Measurements from ENCODE around the gene USP21. TPM values are rescaled to one million over a fixed set of nuclear protein-coding genes. Genes with fewer than 3 reads are reported as not detected.

Gene USP21
- total and polyA plus RNA-seq, 9 of the 15 experiments (the other 6 are each of a cell fraction or from before 2014, with no cell fraction given) = 4.9 to 52.4 (median 21.6) TPM

GRCh38 chr1:161177936-161178244 is 18.6 kb downstream of the USP21 start:
- Histone ChIP-seq H3K27me3 (ENCODE audit: control insufficient read depth in 2 of 2, insufficient read depth in 2 of 2, low read length in 2 of 2) (no peaks in the 10 kb centered on the region), H3K79me2 (ENCODE audit: control insufficient read depth, insufficient read depth, low read length) (peaks cover 26% of the 10 kb centered on the region), H3K9me1 (ENCODE audit: control insufficient read depth, insufficient read depth, low read length) (no peaks in the 10 kb centered on the region), H3K4me1 (replicated peaks in 1 of 2; ENCODE audit: control insufficient read depth in 2 of 2, insufficient read depth in 2 of 2, low read length in 2 of 2) (peaks cover 27 to 42% of the 10 kb centered on the region in 2 experiments; a peak in 4 of 5 replicates), H3K9me3 (replicated peaks; ENCODE audit: control insufficient read depth, insufficient read depth, low read depth, low read length) (no peaks in the 10 kb centered on the region), H3K36me3 (ENCODE audit: control insufficient read depth, insufficient read depth, low read length) (peaks cover 34% of the 10 kb centered on the region), H3K4me2 (ENCODE audit: insufficient read depth, low read length) (peak overlapping the region; percentile 99), H3K9ac (ENCODE audit: insufficient read depth in 1 of 2, low read depth in 2 of 2, low read length in 2 of 2) (peak overlapping the region; percentile 87 to 96; a peak in 3 of 4 replicates), H2AFZ (ENCODE audit: low read depth, low read length) (peak overlapping the region; percentile 98), H4K20me1 (replicated peaks; ENCODE audit: control insufficient read depth, insufficient read depth, low read length) (no peaks in the 10 kb centered on the region), H3K27ac (ENCODE audit: extremely low read depth, low read depth, low read length) (peak overlapping the region; percentile 96), H3K4me3 (peak overlapping the region; percentile 90)
- no peak for DNase-seq (ENCODE audit: extremely low read depth in 1 of 4, low spot score in 3 of 4)
- WGBS (ENCODE audit: insufficient coverage, low coverage, missing lambda C conversion rate) = 15% methylated on average over 9 of the region's 9 CpGs
- in situ Hi-C loops (cut with MboI) (no loop called here), intact Hi-C loops (cut with micrococcal nuclease) (loop anchor here (1.0 to 10.0 kb wide), 6 partner anchors 12 to 343 kb away; partner anchors contain the start of genes PPOX and USP21)
- peak; percentile 1; the same call in 2 of the 3 replicates for ATAC-seq
- BruUV-seq (replicated peaks) = no TSS peak
- CTCF ChIA-PET (ENCODE audit: low intra/inter-chr PET ratio) = interaction anchor here (0.7 to 1.7 kb wide), 3 partner anchors 106 to 203 kb away, joined by 3 to 4 read pairs (median 3); no protein-coding TSS in a partner anchor
- POLR2A ChIA-PET = interaction anchor here (0.7 to 2.3 kb wide), 6 partner anchors 8 to 68 kb away, joined by 3 to 33 read pairs (median 3); partner anchors contain the start of gene PPOX
- no peak for FAIRE-seq
- TF ChIP-seq AFF4 (CRISPR knock-in tag; IDR thresholded peaks at IDR 0.05) (no peak), ZBTB2 (IDR thresholded peaks at IDR 0.05) (peak; percentile 50; the same call in 1 of the 2 replicates), BHLHE40 (IDR thresholded peaks at IDR 0.05; ENCODE audit: low read length) (no peak), GABPA (tag; conservative IDR thresholded peaks at IDR 0.05; ENCODE audit: low read depth) (0 out of 2 replicates have a peak, but pooled peaks have one; percentile 27), ARNT (IDR thresholded peaks at IDR 0.05) (0 out of 4 replicates have a peak, but pooled peaks of 1 of the 2 experiments have one; percentile 42), CREBBP (IDR thresholded peaks at IDR 0.05; ENCODE audit: low read depth, low read length) (no peak), ZNF175 (CRISPR knock-in tag; IDR thresholded peaks at IDR 0.05; ENCODE audit: low read depth) (peak; percentile 11; the same call in 1 of the 2 replicates), SP1 (CRISPR knock-in tag; IDR thresholded peaks at IDR 0.05) (peak; percentile 12; the same call in 1 of the 2 replicates), NR2C2 (CRISPR knock-in tag; IDR thresholded peaks at IDR 0.05) (no peak), NR2C2 (tag; IDR thresholded peaks at IDR 0.05) (peak; percentile 58; the same call in 1 of the 2 replicates)
- TF ChIP-seq, protein P1, sequence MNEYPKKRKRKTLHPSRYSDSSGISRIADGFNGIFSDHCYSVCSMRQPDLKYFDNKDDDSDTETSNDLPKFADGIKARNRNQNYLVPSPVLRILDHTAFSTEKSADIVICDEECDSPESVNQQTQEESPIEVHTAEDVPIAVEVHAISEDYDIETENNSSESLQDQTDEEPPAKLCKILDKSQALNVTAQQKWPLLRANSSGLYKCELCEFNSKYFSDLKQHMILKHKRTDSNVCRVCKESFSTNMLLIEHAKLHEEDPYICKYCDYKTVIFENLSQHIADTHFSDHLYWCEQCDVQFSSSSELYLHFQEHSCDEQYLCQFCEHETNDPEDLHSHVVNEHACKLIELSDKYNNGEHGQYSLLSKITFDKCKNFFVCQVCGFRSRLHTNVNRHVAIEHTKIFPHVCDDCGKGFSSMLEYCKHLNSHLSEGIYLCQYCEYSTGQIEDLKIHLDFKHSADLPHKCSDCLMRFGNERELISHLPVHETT (CRISPR knock-in tag; conservative IDR thresholded peaks at IDR 0.05 in 1 of 2, IDR thresholded peaks at IDR 0.05 in 1 of 2) = 0 out of 4 replicates have a peak, but pooled peaks of 1 of the 2 experiments have one; percentile 7
- TF ChIP-seq, protein P2, sequence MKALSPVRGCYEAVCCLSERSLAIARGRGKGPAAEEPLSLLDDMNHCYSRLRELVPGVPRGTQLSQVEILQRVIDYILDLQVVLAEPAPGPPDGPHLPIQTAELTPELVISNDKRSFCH (CRISPR knock-in tag; IDR thresholded peaks at IDR 0.05) = no peak
- TF ChIP-seq, protein P2 (tag; IDR thresholded peaks at IDR 0.05) = 0 out of 2 replicates have a peak, but pooled peaks have one; percentile 12
